Measurements from ENCODE around the gene TNFRSF4.
"Not testable (repeated sequence)": the region's sequence is repeated elsewhere in the genome, so short reads cannot be mapped to it uniquely, and the experiment has no call there.

Gene TNFRSF4

GRCh38 chr1:1202831-1203560 lies 11.0 kb downstream of the TNFRSF4 start:
- no peak for DNase-seq (ENCODE audit: low read depth)

- peak; percentile 28 for DNase-seq (ENCODE audit: low read depth)
Measured at GRCh38 chr1:1200876-1201810, 12.8 kb downstream of the TNFRSF4 start.

DNA sequence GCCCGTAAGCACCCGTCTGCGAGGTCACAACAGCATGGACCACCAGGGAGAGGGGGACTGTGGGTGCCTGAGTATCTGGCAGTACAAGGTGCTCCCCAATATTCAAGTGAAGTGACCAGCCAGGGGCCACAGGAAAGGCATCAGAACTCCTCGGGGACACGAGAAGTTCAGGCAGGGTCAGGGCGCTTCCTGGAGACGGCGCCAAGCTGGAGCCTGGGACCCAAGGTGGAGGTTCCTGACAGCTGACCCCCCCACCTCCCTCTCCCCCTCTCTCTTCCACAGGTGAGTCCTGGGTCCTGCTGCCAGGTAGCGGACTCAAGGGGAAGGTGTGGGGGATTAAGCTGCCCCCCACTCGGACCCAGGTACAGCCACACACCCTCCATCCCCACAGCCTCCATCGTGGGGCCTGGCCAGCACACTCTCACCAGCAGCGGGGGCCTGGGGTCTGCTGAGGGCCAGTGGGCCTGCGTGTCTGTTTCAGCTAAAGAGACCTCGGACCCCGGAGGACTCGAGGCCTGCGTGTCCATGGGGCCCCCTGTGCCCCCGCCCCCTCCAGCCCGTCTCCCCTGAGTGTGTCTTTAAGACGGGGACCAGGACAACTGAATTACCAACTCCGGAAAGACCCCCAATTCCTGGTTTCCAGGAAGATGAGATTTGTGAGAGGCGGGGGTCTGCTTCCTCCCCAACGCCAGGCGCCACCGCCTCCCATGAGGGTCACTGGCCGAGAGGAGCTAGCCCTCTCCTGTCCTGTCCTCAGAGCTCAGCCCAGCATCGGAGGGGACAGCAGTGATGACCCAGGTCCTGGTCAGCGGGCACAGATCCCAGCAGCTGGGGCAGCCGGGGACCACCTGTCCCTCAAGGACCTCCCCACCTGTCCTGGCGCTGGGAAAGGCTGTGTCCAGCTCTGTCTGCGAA lies 13.7 kb downstream of the TNFRSF4 start:
- no peak for DNase-seq (ENCODE audit: low read depth)

- no peak for DNase-seq (ENCODE audit: low read depth)
Measured at GRCh38 chr1:1199141-1199960, 14.6 kb downstream of the TNFRSF4 start.

GRCh38 chr1:1198423-1199140 lies 15.4 kb downstream of the TNFRSF4 start:
- no peak for DNase-seq (ENCODE audit: low read depth)

DNA sequence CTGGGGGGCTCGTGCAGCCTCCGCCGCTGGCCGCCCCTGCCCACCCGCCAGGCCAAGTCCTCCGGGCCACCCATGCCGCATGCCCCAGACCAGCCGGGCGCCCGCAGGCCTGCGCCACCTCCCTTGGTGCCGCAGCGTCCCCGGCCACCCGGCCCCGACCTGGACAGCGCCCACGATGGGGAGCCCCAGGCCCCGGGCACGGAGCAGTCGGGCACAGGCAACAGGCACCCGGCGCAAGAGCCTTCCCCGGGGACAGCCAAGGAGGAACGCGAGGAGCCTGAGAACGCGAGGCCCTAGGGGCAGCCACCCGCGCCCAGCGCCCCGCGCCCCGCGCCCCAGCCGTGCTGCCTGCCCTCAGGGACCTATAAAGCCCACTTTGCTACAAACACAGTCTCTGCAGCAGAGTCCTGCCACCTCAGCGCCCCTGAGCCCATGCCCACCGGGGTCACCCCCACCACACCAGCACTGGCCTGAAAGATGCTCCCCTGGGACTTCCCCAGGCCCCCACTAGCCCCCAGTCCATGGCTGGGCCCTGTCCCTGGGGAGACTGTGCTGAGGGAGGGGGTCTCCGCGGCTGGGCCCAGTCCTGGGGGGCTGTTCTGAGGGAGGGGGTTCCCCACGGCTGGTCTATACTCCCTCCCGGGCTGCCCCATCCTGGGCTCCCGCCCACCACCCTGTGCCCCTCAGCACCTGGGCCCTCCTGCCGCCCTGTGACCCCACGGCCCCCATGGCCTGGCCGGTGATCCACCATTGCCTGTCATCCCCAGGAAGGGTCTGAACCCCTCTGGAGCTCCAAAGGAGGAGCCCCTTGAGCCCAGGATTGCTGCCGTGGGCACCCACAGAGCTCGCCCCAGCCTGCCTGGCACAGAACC lies 16.2 kb downstream of the TNFRSF4 start:
- no peak for DNase-seq (ENCODE audit: low read depth)

DNA sequence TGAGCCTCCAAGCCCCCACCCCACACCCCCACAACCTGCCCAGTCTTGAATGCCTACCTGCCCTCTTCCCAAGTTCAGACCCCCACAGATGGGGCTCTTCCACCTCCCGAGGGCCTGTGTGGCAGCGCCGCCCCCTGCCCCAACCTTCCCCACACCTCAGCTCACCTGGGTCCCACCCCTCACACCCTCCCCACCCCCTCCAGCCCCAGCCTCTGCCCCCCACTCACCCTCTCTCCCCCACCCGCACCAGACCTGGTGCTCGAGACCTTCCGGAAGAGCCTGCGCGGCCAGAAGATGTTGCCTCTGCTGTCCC lies 16.8 kb downstream of the TNFRSF4 start:
- DNase-seq (ENCODE audit: low read depth) = no peak

- no peak for DNase-seq (ENCODE audit: low read depth)
Measured at GRCh38 chr1:1196431-1197187, 17.3 kb downstream of the TNFRSF4 start.

GRCh38 chr1:1195726-1196125 lies 18.2 kb downstream of the TNFRSF4 start:
- DNase-seq (ENCODE audit: low read depth) = not testable (repeated sequence)

- no peak for DNase-seq (ENCODE audit: low read depth)
Measured at GRCh38 chr1:1194723-1195122, 19.2 kb downstream of the TNFRSF4 start.

- no peak for DNase-seq (ENCODE audit: low read depth)
Measured at GRCh38 chr1:1191734-1192133, 22.2 kb downstream of the TNFRSF4 start.

GRCh38 chr1:1189111-1189510 lies 24.8 kb downstream of the TNFRSF4 start:
- no peak for DNase-seq (ENCODE audit: low read depth)

- DNase-seq (ENCODE audit: low read depth) = no peak
Measured at GRCh38 chr1:1187938-1188337, 26.0 kb downstream of the TNFRSF4 start.

GRCh38 chr1:1185101-1185765 lies 28.7 kb downstream of the TNFRSF4 start:
- DNase-seq (ENCODE audit: low read depth) = no peak

DNA sequence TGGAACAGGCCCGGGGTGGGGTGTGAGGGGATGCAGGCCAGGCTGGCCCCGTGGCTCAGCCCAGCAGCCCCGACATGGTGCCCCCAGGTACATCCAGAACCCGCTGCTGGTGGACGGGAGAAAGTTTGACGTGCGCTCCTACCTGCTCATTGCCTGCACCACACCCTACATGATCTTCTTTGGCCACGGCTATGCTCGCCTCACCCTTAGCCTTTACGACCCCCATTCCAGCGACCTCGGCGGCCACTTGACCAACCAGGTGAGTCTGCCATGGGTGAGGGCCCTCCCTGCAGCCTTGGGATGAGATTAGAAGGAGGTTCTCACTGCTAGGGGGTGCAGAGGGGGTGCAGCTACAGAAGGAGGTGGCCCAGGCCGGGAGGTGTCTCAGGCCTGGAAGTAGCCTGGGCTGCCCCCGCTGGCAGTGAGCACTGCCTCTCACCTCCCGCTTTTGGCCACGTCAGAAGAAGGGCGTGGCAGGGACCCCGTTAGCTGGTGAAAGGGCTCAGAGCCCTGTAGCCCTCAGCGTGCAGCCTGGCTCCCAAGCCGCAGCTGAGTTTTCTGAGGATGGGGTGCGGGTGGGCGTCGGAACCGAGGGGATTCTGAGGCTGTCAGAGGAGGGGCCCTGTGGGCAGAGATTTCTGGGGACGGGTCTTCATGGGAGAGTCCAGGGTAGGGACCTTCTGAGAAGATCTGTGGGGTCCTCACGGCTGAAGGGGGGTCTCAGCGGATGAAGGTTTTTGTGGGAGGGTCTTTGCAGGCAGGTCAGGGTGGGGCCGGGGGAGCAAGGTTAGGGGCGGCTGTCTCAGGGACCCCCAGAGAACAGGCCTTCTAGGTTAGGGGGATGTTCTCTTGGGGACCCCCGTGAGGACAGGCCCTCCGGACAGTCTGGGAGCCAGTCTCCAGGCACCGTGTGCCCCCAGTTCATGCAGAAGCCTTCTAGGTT lies 29.8 kb downstream of the TNFRSF4 start:
- DNase-seq (ENCODE audit: low read depth) = no peak

DNA sequence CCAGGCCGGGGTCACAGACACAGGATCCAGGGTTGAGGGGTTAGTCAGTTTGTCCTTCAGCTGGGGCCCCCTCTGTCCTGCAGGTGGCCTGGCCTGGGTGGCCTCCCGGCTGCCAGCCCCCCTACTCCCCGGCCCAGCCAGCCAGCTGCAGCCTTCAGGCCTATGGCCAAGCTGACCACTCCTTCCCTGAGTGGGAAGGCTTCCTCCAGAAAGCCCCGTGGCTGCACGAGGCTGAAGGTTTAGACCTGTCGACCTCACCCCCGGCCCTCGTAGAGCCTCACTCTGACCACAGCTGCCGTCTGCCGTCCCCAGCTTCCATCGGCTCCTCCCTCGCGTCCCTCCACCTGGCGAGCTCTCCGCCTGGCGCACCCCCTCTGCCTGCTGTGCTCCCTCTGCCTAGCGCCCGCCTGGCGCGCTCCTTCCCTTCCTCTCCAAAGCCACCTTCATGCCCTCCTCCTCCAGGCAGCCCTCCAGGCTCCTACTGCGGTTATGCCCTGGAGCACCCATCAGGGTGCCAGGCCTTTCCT lies 30.7 kb downstream of the TNFRSF4 start:
- no peak for DNase-seq (ENCODE audit: low read depth)
